ENCODE data around the gene QRICH2.

Gene QRICH2

GRCh38 chr17:76296186-76296585 lies 11.9 kb downstream of the QRICH2 start:
- ChIA-PET CTCF (interaction anchor here (1.1 to 10.6 kb wide), 7 partner anchors 9 to 294 kb away, joined by 3 to 203 read pairs (median 12); no protein-coding TSS in a partner anchor), POLR2A (no interaction called here)
- TF ChIP-seq, protein P1, sequence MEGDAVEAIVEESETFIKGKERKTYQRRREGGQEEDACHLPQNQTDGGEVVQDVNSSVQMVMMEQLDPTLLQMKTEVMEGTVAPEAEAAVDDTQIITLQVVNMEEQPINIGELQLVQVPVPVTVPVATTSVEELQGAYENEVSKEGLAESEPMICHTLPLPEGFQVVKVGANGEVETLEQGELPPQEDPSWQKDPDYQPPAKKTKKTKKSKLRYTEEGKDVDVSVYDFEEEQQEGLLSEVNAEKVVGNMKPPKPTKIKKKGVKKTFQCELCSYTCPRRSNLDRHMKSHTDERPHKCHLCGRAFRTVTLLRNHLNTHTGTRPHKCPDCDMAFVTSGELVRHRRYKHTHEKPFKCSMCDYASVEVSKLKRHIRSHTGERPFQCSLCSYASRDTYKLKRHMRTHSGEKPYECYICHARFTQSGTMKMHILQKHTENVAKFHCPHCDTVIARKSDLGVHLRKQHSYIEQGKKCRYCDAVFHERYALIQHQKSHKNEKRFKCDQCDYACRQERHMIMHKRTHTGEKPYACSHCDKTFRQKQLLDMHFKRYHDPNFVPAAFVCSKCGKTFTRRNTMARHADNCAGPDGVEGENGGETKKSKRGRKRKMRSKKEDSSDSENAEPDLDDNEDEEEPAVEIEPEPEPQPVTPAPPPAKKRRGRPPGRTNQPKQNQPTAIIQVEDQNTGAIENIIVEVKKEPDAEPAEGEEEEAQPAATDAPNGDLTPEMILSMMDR (IDR thresholded peaks at IDR 0.05; ENCODE audit: control extremely low read depth, extremely low read depth, low read depth, missing control alignments): no peak
- no peak for DNase-seq (ENCODE audit: extremely low spot score)

DNA sequence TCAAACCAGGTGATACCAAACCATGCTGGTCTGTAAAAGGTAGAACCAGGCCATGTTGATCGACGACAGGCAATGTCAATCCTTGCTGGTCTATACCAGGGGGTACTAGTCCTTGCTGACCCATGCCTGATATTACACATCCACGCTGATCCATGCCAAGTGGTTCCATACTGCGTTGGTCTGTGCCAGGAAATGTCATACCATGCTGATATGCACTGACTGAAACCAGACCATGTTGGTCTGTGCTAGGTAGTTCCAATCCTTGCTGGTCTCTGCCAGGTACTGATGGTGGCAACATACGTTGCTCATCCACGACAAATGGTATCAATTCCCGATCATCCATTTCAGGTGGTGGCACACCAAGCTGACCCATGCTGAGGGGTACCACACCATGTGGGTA lies 15.0 kb downstream of the QRICH2 start:
- no peak for DNase-seq (ENCODE audit: extremely low spot score)
- ChIA-PET POLR2A (no interaction called here), CTCF (interaction anchor here (1.0 to 3.3 kb wide), 2 partner anchors 10 to 13 kb away, joined by 4 to 30 read pairs; no protein-coding TSS in a partner anchor)
- TF ChIP-seq, protein P1 (IDR thresholded peaks at IDR 0.05; ENCODE audit: control extremely low read depth, extremely low read depth, low read depth, missing control alignments): no peak

GRCh38 chr17:76292567-76292966 lies 15.5 kb downstream of the QRICH2 start:
- TF ChIP-seq, protein P1 (IDR thresholded peaks at IDR 0.05; ENCODE audit: control extremely low read depth, extremely low read depth, low read depth, missing control alignments): no peak
- POLR2A ChIA-PET: no interaction called here
- no peak for DNase-seq (ENCODE audit: extremely low spot score)
- CTCF ChIA-PET: no interaction called here

DNA sequence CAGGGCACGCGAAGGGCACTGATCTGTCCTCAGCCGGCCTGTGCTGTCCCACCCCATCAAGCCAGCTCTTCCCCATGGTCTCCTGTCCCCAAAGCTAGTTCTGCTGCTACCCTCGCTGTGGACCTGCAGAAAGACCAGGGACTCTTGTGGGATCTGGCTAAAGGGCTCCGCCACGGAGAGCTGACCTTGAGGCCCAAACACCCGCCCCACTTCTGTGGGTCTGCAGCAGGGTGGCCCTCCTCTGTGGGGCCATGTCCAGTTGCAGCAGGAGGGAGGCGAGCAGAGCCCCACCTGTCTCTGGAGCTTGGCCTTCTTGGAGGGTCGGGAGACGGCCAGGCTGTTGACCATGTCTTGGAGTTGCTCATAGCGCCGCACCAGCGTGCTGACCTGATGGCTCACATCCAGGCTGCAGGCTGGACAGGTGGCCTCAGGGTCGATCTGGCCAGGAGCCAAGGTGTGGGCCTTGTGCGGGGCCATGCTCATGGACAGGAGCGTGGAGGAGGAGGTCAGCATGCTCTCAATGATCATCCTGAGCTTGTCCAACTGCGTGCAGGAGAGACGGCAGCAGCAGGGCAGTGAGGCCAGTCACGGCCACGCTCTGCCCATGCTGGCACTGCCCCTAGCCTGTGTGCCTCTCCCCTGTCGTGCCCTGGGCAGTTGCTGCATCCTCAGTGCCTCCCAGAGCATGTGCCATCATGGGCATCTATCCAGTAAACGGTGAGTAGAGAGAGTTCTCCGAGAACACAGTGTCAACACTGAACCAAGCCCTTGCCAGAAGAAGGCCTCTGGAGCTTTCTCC lies 26.3 kb downstream of the QRICH2 start:
- POLR2A ChIA-PET: interaction anchor here (0.7 kb wide), 1 partner anchor 178 kb away, joined by 3 read pairs; the partner anchor contains the start of gene EXOC7
- no peak for DNase-seq (ENCODE audit: extremely low spot score)
- TF ChIP-seq, protein P1 (IDR thresholded peaks at IDR 0.05; ENCODE audit: control extremely low read depth, extremely low read depth, low read depth, missing control alignments): no peak
- CTCF ChIA-PET: interaction anchor here (1.4 to 9.0 kb wide), 7 partner anchors 13 to 268 kb away, joined by 3 to 337 read pairs (median 30); partner anchors contain the start of gene EXOC7

GRCh38 chr17:76280650-76281049 lies 27.4 kb downstream of the QRICH2 start:
- ChIA-PET CTCF (interaction anchor here (0.6 to 9.0 kb wide), 25 partner anchors 8 to 267 kb away, joined by 3 to 337 read pairs (median 10); partner anchors contain the start of genes EXOC7, FOXJ1, UBALD2 and ZACN), POLR2A (interaction anchor here (0.6 to 1.1 kb wide), 3 partner anchors 16 to 289 kb away, joined by 3 to 5 read pairs (median 3); partner anchors contain the start of genes EXOC7 and UBALD2)
- TF ChIP-seq, protein P1 (IDR thresholded peaks at IDR 0.05; ENCODE audit: control extremely low read depth, extremely low read depth, low read depth, missing control alignments): no peak
- DNase-seq (ENCODE audit: extremely low spot score): no peak

GRCh38 chr17:76279742-76280287 lies 28.3 kb downstream of the QRICH2 start:
- CTCF ChIA-PET: interaction anchor here (0.6 to 9.0 kb wide), 78 partner anchors 9 to 647 kb away, joined by 3 to 337 read pairs (median 4); partner anchors contain the start of genes EXOC7, FOXJ1, PRPSAP1 and QRICH2
- DNase-seq (ENCODE audit: extremely low spot score): no peak
- POLR2A ChIA-PET: interaction anchor here (0.5 to 2.0 kb wide), 8 partner anchors 9 to 288 kb away, joined by 3 to 7 read pairs (median 5); partner anchors contain the start of genes FOXJ1 and RNF157
- TF ChIP-seq, protein P1 (IDR thresholded peaks at IDR 0.05; ENCODE audit: control extremely low read depth, extremely low read depth, low read depth, missing control alignments): no peak
